Measurements from ENCODE around the gene LRRC49.

DNA sequence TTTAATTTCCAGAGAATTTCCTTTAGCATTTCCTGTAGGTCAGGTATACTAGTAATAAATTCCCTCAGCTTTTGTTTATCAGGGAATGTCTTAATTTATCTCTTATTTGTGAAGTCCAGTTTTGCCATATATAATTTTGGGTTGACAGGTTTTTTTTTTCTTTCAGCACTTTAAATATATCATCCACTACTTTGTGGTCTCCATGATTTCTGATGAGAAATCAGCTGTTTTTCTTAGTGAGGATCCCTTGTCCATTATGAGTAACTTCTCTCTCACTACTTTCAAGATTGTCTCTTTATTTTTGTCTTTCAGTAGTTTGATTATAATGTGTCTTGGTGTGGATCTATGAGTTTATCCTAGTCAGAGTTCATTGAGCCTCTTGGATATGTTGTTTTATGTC lies 105.7 kb downstream of the LRRC49 start:
- TF ChIP-seq, protein P1, sequence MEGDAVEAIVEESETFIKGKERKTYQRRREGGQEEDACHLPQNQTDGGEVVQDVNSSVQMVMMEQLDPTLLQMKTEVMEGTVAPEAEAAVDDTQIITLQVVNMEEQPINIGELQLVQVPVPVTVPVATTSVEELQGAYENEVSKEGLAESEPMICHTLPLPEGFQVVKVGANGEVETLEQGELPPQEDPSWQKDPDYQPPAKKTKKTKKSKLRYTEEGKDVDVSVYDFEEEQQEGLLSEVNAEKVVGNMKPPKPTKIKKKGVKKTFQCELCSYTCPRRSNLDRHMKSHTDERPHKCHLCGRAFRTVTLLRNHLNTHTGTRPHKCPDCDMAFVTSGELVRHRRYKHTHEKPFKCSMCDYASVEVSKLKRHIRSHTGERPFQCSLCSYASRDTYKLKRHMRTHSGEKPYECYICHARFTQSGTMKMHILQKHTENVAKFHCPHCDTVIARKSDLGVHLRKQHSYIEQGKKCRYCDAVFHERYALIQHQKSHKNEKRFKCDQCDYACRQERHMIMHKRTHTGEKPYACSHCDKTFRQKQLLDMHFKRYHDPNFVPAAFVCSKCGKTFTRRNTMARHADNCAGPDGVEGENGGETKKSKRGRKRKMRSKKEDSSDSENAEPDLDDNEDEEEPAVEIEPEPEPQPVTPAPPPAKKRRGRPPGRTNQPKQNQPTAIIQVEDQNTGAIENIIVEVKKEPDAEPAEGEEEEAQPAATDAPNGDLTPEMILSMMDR (IDR thresholded peaks at IDR 0.05): no peak
- TF ChIP-seq POLR2A (IDR thresholded peaks at IDR 0.05): no peak

All from adrenal gland (tissue), 5 donors.